Measurements from ENCODE around the gene UBE2G1.

DNA sequence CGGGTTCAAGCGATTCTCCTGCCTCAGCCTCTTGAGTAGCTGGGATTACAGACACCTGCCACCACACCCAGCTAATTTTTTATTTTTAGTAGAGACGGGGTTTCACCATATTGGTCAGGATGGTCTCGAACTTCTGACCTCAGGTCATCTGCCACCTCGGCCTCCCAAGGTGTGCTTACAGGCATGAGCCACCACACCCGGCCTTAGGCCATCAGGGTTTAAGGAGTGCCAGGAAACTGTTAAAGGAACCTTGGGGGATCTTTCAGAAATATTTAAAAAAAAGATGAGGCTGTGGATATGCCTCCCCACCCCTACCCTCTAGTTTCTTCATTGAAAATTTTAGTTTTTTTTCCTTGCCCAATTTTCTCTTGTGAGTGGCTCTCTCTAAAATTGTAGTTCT lies 31.4 kb upstream of the UBE2G1 start:
- TF ChIP-seq POLR2A (IDR thresholded peaks at IDR 0.05): no peak
- TF ChIP-seq, protein P1, sequence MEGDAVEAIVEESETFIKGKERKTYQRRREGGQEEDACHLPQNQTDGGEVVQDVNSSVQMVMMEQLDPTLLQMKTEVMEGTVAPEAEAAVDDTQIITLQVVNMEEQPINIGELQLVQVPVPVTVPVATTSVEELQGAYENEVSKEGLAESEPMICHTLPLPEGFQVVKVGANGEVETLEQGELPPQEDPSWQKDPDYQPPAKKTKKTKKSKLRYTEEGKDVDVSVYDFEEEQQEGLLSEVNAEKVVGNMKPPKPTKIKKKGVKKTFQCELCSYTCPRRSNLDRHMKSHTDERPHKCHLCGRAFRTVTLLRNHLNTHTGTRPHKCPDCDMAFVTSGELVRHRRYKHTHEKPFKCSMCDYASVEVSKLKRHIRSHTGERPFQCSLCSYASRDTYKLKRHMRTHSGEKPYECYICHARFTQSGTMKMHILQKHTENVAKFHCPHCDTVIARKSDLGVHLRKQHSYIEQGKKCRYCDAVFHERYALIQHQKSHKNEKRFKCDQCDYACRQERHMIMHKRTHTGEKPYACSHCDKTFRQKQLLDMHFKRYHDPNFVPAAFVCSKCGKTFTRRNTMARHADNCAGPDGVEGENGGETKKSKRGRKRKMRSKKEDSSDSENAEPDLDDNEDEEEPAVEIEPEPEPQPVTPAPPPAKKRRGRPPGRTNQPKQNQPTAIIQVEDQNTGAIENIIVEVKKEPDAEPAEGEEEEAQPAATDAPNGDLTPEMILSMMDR (IDR thresholded peaks at IDR 0.05 in 4 of 5, conservative IDR thresholded peaks at IDR 0.05 in 1 of 5): no peak
